ENCODE data around the gene RBM4B. TPM values are rescaled to one million over a fixed set of nuclear protein-coding genes. Genes with fewer than 3 reads are reported as not detected.

Gene RBM4B
- total RNA-seq, 1 donor from 2014 or later: 34.4 TPM

DNA sequence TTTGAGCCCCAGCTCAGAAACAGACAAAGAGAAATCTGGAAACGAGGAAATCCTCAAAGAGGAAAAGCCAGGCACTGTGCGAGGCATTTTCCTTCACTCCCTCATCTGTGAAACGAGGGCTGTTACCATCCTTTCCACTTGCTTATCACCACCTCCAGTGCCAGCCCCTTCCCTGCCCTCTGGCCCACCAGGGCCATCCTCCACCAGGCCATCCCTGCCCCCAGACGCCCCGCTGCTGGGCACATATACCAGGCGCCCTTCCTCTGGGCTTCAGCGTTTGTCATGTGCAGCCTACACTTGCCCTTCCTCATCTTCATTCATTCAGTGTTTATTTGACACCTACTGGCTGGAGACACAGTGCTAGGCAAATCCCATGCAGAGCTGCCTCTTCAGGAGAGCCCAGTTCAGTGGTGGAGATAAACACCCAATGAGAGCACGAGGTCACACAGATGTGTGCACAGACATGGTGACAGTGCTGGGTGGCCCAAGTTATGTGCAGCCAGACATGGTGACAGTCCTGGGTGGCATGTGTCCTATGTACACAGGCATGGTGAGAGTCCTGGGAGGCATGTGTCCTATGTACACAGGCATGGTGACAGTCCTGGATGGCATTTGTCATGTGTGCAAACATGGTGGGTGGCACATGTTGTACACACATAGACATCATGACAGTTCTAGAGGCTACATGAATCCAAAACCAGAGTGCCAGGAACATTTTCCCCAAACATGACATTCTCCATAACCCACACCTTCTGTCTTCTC lies 41.6 kb upstream of the RBM4B start:
- Mint-ChIP-seq H3K27ac (no peak overlapping the region), H3K4me1 (no peaks in the 10 kb centered on the region), H3K36me3 (ENCODE audit: low read depth) (no peaks in the 10 kb centered on the region), H3K9me3 (no peaks in the 10 kb centered on the region), H3K4me3 (no peak overlapping the region), H3K27me3 (peaks cover 18% of the 10 kb centered on the region)
- TF ChIP-seq, protein P1, sequence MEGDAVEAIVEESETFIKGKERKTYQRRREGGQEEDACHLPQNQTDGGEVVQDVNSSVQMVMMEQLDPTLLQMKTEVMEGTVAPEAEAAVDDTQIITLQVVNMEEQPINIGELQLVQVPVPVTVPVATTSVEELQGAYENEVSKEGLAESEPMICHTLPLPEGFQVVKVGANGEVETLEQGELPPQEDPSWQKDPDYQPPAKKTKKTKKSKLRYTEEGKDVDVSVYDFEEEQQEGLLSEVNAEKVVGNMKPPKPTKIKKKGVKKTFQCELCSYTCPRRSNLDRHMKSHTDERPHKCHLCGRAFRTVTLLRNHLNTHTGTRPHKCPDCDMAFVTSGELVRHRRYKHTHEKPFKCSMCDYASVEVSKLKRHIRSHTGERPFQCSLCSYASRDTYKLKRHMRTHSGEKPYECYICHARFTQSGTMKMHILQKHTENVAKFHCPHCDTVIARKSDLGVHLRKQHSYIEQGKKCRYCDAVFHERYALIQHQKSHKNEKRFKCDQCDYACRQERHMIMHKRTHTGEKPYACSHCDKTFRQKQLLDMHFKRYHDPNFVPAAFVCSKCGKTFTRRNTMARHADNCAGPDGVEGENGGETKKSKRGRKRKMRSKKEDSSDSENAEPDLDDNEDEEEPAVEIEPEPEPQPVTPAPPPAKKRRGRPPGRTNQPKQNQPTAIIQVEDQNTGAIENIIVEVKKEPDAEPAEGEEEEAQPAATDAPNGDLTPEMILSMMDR (IDR thresholded peaks at IDR 0.05): no peak
- ATAC-seq (ENCODE audit: low read depth) (no peak), DNase-seq (no peak)
- intact Hi-C loops (cut with micrococcal nuclease): no loop called here
- ChIA-PET POLR2A (no interaction called here), CTCF (no interaction called here)

DNA sequence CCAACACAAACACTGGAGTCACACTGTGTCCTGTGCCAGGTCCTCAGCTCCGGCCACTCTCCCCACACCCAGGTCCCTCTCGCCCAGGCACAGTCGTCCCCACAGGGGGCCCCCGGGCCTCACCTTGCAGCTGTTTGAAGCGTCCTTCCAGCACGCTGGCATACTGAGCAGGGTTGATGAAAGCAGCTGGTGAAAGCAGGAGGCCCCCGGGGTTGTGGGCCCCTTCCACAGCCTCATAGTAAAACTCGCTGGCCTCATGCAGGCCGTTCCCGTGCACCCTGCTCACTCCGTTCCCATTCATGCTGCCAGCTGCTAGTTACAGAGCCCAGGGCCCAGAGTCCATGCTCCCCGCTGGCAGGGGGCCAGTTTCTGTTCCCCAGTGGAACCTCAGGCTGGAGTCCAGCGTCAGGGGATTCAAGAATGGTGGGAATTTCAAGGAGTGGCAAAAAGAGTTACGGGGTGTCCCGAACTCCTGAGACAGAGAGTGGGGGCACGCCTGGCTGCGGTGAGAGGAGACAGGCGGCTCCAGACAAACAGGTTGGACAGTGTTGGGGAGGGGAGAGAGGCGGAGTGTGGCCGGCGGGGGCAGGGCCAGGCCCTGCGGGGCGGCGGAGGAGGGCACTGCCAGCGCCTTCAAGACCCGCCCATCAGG lies 40.8 kb upstream of the RBM4B start:
- H3K4me1 Mint-ChIP-seq: no peaks in the 10 kb centered on the region
- H3K36me3 Mint-ChIP-seq (ENCODE audit: low read depth): no peaks in the 10 kb centered on the region
- H3K4me3 Mint-ChIP-seq: no peak overlapping the region
- peaks cover 21% of the 10 kb centered on the region for H3K27me3 Mint-ChIP-seq
- no peaks in the 10 kb centered on the region for H3K9me3 Mint-ChIP-seq
- no peak for ATAC-seq (ENCODE audit: low read depth)
- TF ChIP-seq, protein P1 (IDR thresholded peaks at IDR 0.05): no peak
- no peak for DNase-seq
- ChIA-PET POLR2A (no interaction called here), CTCF (no interaction called here)
- intact Hi-C loops (cut with micrococcal nuclease): no loop called here
- H3K27ac Mint-ChIP-seq: no peak overlapping the region

DNA sequence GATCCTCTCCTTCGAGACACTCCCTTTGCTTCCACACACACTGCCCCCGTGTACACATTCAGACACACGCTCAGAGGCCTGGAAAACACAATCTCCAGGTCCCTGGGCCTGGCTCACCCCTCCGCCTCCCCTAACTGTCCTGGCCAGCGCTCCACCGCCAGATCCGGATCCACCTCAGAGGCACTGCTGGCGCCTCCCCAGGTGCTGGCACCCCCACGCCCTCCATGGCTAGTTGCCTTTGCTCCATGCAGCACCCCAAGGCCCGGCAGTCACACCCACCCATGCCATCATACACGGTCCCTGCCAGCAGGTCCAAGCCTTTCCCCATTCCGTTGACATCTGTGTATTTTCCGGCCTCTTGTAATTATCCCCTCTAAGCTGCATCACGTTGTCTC lies 40.2 kb upstream of the RBM4B start:
- H3K27me3 Mint-ChIP-seq: peaks cover 21% of the 10 kb centered on the region
- intact Hi-C loops (cut with micrococcal nuclease): no loop called here
- TF ChIP-seq, protein P1 (IDR thresholded peaks at IDR 0.05): no peak
- CTCF ChIA-PET: no interaction called here
- H3K36me3 Mint-ChIP-seq (ENCODE audit: low read depth): no peaks in the 10 kb centered on the region
- no peaks in the 10 kb centered on the region for H3K4me1 Mint-ChIP-seq
- no peaks in the 10 kb centered on the region for H3K9me3 Mint-ChIP-seq
- no peak for DNase-seq
- H3K27ac Mint-ChIP-seq: no peak overlapping the region
- no peak for ATAC-seq (ENCODE audit: low read depth)
- H3K4me3 Mint-ChIP-seq: no peak overlapping the region
- POLR2A ChIA-PET: no interaction called here

DNA sequence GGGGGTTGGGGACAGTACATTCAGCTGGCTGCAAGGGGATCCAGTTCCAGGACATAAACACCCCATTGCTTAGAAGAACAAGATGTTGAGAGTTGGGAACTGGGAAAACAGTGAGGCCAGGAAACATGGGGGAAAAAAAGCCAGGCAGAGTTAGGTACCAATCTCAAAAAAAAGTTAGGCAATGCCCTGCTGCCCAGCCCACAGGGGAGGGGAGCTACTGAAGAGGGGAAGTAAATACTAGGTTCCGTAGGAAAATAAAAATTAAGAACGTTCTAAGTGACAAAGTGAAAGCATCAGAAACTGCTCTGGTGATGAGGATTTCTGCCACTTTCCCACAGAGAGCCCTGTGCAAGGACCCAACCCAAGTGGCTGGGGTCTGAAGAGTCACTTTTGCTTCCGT lies 39.3 kb upstream of the RBM4B start:
- POLR2A ChIA-PET: no interaction called here
- intact Hi-C loops (cut with micrococcal nuclease): no loop called here

More for the DNA sequence above, 39.3 kb upstream of the RBM4B start:
- Mint-ChIP-seq H3K4me3 (no peak overlapping the region), H3K27me3 (peaks cover 19% of the 10 kb centered on the region), H3K27ac (no peak overlapping the region), H3K36me3 (ENCODE audit: low read depth) (no peaks in the 10 kb centered on the region), H3K9me3 (no peaks in the 10 kb centered on the region), H3K4me1 (no peaks in the 10 kb centered on the region)
- DNase-seq (no peak), ATAC-seq (ENCODE audit: low read depth) (no peak)
- TF ChIP-seq, protein P1 (IDR thresholded peaks at IDR 0.05): no peak
- CTCF ChIA-PET: no interaction called here

Data from activated B cell treated with CpG ODN at 0.5 μM for 24 hours (primary cell).